Measurements from ENCODE around the gene ZNF609.

The ZNF609 gene

DNA sequence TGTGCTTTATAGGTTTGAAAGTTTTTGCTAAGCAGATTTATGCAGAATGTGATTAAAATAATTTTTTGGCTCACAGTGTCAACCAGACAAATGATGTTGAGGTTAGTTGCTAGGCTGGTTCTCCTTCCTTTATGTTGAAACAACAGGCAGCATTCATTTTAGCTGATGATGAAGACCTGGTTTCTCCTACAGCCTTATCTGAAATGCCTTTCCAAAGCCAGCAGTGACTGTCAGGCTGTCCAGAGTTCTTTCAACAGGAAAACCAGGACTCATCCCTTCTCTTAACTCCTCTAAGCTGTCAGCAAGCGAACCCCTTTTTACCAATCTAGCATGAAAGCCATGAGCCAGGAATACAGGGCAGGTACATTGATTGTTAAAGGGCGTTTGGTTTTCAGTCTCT lies 84.1 kb downstream of the ZNF609 start:
- no peak for DNase-seq

DNA sequence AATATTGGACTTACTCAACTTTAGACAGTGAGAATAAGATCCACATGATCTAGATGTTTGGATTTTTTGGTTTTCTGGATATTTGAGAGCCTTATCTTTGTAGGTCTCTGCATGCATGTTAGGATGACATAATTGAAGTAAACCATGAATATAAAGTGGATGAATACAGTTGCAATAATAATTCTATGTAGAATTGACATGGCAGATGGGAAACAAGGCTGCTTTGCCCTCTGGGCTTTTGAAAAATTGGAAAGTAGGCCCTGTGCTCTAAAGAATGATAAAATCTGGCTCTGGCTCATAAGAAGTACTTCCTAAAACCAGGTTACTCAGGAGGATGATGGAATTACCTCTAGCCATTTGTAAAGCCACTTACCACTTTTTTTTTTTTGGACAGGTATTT lies 86.9 kb downstream of the ZNF609 start:
- no peak for DNase-seq

DNA sequence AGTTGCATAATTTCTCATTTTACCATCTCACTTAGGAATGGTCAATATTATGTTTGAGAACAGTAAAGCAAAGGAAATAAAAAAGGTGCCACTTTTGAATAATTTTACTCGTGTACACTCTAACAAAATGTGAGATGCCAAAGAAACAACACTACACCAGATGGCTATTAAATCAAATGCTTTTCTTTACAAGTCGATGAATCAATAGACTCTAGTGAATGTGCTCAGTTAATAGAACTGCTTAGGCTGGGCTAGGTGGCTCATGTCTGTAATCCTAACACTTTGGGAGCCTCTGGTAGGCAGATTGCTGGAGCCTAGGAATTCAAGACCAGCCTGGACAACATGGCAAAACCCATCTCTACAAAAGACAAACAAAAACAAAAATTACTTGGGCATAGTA lies 87.9 kb downstream of the ZNF609 start:
- DNase-seq, result no peak

DNA sequence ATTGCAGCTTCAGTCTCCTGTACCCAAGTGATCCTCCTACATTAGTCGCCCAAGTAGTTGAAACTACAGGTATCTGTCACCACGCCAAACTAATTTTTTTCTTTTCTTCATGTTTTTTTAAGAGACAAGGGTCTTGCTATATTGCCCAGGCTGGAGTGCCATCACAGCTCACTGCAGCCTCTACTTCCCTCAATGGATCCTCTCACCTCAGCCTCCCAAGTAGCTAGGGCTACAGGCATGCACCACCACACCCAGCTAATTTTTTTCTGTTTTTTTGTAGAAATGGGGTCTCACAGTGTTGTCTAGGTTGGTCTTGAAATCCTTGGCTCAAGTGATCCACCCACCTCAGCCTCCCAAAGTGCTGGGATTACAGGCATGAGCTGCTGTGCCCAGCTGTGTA lies 89.5 kb downstream of the ZNF609 start:
- no peak for DNase-seq

DNA sequence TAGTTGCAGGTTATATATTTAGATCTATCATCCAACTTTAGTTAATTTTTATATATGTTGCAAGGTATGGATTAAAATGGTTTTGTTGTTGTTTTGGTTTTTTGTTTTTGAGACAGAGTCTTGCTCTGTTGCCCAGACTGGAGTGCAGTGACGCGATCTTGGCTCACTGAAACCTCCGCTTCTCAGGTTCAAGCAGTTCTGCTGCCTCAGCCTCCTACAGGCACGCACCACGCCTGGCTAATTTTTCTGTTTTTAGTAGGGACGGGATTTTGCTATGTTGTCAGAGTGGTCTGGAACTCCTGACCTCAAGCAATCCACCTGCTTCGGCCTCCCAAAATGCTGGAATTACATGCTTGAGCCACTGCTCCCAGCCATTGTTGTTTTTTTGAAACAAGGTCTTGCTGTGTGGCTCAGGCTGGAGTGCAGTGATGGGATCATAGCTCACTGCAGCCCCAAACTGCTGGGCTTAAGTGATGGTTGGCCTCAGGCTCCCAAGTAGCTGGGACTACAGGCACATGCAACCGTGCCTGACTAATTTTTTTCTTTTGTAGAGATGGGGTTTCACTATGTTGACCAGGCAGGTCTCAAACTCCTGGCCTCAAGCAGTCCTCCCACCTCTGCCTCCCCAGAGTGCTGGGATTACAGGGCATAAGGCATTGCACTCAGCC lies 92.0 kb downstream of the ZNF609 start:
- DNase-seq, result no peak

DNA sequence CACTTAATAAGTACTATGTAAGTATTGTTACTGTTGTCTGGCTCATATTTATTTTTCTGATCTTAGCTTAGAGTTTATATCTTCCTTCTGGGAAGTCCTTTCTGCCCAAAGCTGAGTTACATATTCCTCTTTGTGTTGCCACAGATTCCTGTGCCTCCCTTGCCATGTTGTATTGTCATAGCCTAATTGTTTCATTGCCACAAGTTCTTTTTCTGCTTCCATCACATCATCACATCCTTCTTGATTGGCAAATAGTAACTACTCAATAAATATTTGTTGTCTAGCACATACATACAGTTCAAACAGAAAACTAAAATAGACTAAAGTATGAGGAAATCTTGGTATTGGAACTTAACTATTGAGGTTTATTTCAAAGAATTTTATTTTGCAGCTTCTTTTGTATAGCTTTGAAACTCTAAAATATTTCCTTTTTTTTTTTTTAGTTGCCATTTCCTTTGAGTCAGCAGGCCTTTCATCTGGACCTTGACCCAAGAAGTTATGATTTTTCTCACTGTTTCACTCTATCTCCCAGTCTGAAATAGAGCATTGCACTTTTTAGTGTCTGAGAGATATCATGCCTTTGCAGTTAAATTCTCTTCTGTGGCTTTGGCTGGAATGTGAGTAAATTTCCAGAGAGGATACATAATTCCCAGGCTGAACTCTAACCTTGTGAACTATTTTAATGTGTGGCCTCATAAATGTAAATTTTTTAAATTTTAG lies 98.2 kb downstream of the ZNF609 start:
- no peak for DNase-seq

DNA sequence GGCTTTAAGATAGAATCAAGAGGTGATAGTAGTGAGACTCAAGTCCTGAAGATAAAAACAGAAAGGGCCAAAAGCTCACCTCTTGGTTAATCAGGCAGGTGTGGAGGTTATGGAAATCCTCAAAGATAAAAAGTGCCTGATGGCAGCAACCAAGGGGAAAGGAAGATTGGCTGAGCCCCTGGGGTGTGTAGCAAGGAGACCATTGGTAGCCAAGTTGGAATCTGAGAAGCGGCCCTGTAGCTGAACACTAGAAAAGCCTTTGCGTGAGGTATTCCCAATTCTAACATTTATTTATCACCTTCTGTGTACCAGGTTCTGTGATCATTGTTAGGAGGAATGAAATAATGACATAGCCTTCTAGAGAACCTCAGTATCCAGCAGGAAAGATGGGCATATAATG lies 98.9 kb downstream of the ZNF609 start:
- DNase-seq, result no peak

DNA sequence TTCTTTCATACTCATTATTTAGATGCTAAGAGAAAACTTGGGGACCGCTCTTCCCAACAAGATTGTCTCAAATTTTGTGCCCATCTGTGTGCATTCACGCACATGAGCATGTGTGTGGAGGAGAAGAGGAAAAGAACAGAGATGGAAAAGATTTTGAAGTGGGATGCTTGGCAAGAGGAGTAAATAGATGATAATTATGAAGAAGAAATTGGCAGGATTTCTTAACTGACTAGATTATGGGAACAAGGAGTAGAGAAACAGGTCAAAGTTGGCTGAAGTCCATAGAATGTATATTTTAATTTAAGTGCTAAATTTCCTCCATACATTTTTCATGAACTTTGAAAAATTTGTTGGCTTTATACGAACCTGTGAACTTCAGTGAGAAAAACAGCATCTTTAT lies 100.1 kb downstream of the ZNF609 start:
- DNase-seq, result no peak

DNA sequence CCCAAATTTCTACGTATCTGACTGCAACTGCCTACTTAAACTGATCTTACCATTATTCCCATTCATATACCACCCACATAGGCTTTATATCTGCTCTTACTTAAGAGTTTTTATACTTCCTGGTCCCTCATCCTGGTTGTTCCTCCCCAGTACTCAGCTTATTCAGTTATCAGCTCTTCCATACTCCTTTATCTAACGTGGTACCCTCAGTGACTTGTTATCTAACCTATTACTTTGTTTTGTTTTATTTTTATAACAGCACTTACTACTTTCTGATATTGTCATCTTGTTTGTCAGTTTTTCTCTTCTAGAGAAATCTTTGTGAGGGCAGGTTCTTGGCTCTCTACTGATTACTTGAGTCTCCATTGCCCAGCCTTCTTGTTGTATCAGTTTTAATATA lies 100.6 kb downstream of the ZNF609 start:
- no peak for DNase-seq

DNA sequence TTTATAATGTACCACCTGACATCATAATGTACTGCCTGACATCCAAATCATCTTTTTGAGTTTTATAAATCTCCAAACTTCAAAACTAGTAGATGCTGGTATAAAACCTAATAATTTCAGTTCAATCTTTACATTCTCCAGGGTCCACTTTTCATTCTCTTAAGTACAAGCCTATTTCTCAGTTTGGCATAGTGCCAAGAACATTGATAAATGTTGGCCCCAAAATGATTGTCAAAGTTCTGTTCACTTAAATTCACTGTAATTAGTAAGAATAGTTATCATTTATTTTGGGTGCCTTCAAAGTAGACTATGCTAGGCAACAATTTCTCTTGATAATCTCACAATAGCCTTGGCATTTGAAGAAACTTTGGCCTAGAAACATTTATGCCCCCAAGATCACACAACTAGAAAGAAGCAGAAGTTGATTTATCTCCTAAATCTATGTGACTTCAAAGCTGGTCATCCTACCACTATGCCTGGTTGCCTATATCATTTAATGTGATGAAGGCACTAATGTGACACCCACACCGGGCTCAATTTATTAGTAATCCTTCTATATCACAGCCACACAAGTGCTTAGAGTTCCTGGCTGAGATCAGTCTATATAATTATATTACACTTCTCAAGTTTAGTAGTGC lies 101.7 kb downstream of the ZNF609 start:
- no peak for DNase-seq

DNA sequence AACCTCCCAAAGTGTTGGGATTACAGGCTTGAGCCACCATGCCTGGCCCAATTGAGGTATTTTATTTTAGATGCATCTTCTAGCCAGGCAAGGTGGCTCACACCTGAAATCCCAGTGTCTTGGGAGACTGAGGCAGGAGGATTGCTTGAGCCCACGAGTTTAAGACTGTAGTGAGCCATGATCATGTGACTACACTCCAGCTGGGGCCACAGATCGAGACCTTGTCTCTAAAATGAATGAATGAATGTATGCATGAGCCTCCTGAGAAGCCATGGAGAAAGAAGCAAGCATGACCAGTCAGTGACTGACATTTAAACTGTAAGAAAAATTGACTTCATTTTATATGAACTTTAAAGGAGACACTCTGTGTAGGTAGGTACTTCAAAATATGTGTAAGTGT lies 105.7 kb downstream of the ZNF609 start:
- no peak for DNase-seq

DNA sequence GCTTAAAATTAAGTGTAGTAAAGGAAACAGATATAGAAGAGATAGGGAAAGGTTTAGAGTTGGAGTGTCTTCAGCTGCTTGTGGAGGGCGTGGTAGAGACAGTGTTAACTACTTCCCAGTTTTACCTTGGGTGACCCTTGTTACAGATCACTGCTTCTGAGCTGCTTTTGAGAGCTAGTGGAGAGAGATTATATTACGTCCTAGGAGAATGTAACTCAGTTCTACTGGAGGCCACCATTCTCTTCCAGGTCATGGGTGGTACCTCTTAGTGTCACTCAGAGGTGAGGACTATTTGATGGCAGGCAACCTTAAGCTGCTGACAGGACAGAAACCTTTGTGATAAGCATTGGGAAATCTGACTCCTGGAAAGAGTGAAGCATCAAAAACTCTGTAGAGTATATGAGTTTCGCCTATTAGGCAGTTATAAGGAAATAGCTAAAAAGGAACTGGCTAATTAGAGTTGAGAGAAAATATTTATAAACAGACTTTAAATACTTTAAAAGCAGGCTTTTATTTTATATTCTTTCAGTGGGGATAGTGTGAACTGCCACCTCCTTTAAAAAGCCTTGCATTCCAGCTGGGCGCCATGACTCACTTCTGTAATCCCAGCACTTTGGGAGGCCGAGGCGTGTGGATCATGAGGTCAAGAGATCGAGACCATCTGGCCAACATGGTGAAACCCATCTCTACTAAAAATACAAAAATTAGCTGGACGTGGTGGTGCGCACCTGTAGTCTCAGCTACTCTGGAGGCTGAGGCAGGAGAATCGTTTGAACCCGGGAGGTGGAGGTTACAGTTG lies 106.5 kb downstream of the ZNF609 start:
- DNase-seq, result no peak

DNA sequence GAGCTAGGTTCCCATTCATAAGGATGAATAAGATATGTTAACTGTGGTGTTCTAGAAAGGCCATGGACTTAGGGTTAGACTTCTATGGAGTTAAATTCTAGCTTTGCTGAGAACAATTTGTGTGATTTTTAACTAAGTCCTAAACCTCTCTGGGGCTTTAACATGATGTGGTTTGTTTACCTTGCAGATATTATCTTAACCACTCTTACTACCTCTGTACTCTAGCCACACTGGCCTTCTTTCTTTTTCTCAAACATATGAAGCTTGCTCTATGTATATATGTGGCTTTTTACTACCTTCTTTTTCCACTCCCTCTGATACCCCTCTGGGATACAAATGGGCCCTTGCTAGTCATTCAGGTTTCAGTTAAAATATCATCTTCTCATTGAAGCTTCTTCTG lies 108.4 kb downstream of the ZNF609 start:
- no peak for DNase-seq

DNA sequence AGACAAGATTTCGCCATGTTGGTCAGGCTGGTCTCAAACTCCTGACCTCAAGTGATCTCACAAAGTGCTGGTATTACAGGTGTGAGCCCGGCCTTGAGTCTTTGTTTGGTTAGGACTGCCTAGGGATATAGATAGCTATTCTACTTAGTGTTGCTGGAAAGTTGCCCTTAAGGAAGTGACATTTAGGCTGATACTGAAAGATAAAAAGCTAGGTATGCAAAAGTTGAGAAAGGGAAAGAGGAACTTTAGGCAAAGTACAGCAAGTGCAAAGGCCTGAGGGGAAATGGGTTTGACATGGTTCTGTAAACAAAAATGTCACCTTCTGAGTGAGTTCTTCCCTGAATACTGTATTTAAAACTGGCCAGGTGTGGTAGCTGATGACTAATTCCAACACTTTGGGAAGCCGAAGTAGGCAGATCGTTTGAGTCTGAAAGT lies 111.5 kb downstream of the ZNF609 start:
- no peak for DNase-seq

DNA sequence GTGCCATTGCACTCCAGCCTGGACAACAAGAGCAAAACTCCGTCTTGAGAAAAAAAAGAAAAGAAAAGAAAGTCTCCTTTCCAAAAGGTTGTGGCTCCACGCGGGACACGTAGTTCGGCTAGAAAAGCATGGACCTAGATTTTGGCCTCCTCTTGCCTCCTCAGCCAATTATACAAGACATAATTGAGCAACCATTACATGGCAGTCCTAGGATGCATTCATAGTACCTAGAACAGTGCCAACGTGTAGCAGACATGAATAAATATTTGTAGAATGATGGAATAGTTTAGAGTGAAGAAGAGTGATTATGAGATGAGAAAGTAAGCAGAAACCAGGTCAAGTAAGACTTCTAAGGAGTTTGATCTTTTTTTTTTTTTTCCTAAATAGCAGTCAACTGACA lies 112.5 kb downstream of the ZNF609 start:
- no peak for DNase-seq

DNA sequence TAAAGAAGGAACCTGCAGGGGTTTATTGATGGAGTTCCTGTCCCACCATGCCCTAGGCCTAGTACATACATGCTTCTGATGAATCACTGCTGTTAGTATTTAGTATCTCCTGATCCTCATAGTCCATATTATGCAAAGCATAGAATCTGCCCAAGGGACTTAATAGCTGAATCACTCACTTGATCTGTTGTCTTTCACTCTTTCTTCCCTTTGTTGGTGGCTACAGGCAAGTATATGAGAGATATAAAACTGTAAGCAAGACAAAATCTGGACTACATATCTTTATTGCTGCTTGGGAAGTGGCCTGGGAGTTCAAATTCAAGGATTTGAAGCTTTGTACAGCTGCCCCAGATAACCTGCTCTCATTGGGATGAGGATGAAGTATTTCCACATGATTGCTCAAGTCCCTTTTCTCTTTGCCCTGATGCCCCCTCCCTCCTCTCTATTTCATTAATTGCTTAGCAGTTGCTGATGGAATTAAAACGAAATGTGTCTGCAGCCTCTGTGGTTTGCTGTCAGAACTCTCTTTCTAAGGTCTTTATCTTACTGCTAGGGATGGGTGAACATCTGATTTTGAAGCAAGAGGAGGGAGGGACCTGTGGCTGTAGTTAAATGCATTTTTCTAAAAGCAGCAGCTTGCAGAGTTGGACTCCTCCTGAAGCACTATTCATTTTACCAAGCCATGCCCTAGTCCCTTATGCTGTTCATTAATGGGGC lies 114.1 kb downstream of the ZNF609 start:
- DNase-seq, result no peak

DNA sequence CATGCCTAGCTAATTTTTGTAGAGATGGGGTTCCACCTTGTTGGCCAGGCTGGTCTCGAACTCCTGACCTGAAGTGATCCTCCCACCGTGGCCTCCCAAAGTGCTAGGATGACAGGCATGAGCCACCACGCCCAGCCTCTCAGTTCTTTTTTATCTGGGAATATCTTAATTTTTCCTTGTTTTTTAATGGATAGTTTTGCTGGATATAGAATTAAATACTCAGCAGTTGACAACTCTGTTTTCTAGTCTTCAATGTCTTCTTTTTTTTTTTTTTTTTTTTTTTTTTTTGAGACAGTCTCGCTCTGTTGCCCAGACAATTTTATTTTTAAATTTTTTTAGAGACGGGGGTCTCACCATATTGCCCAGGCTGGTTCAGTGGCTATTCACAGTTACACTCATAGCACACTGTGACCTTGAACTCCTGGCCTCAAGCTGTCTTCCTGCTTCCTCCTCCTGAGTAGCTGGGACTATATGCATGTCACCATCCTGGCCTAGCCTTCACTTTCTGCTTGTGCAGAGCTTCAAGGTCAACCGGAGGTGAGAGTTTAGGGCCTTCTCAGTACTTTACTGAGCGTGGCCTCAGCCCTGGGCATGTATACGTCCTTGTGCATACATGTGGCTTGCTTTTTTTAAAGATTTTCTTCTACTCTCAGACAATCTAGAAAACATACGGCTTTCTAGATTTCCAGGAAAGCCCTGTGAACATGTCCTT lies 120.5 kb downstream of the ZNF609 start:
- DNase-seq, result no peak

DNA sequence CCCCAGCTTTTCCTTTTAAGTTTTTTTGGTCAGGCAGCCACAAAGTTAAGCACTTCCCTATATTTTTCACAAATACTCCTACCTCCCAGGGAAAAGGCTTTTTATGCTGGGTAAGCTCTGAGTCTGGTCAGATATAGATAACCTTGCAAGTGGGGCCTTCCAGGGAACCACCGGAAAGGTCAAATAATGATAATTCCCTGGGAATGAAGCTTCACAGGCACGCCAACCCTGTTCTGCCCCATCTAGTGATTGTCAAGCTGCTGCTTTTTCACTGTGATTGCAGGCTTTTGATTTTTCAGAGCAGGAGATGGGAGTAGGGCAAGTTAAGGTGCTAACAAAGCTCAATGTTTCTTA lies 121.0 kb downstream of the ZNF609 start:
- DNase-seq, result no peak

DNA sequence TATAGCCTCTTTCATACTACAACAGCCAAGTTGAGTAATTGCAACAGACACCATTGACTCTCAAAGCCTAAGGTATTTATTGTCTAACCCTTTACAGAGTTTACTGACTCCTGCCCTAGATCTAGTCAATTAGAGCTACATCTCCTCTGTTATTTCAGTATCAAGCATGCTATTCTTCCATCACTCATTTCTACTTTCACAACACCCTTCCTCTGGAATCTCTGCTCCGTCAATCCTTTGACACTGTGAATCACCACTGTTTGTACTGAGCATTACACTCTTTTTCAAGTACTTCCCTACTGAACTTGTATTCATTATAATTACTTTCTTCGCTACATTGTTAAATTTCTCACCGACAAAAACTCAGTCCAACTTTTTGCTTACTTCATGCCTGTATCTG lies 121.8 kb downstream of the ZNF609 start:
- no peak for DNase-seq

DNA sequence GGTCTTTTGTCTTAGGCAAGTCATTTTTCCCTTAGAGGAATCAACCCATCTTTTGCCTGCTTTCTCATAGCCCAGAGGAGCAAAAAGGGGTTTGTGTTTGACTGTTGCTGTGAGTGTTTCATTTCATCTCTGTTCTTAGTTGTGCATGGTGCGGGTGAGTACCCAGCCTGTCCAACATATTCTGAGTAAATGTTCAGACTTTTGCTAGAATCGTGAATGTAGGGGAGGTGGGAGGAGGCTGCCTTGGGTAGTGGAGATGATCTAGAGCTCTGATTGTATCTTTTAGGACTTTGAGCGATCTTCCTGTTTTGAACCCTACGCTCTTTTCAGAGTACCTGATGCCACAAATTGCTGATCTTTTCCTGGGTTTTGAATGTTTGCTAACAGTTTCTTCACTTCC lies 123.1 kb downstream of the ZNF609 start:
- DNase-seq, result no peak

DNA sequence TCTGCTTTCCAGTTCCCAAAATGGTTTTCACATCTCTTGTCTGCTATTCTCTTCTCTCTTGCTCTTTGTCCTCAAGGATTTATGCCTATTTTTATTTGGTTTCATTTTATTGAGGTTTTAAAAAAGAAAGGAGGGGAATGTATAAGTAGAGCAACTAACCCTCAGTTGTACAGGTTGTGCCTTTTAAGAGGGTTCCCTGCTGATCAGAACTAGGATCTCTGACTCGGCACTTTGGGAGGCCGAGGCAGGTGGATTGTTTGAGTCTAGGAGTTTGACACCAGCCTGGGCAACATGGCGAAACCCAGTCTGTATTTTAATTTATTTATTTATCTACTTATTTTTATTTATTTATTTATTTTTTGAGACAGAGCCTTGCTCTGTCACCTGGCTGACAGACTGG lies 123.6 kb downstream of the ZNF609 start:
- DNase-seq, result no peak

Measured in C1 segment of cervical spinal cord (tissue), 14 donors.